ENCODE results near the gene EEF1A2. TPM values are rescaled to one million over a fixed set of nuclear protein-coding genes. Genes with fewer than 3 reads are reported as not detected.

EEF1A2 gene
- total RNA-seq, 1 donor from 2014 or later: 1.6 TPM

DNA sequence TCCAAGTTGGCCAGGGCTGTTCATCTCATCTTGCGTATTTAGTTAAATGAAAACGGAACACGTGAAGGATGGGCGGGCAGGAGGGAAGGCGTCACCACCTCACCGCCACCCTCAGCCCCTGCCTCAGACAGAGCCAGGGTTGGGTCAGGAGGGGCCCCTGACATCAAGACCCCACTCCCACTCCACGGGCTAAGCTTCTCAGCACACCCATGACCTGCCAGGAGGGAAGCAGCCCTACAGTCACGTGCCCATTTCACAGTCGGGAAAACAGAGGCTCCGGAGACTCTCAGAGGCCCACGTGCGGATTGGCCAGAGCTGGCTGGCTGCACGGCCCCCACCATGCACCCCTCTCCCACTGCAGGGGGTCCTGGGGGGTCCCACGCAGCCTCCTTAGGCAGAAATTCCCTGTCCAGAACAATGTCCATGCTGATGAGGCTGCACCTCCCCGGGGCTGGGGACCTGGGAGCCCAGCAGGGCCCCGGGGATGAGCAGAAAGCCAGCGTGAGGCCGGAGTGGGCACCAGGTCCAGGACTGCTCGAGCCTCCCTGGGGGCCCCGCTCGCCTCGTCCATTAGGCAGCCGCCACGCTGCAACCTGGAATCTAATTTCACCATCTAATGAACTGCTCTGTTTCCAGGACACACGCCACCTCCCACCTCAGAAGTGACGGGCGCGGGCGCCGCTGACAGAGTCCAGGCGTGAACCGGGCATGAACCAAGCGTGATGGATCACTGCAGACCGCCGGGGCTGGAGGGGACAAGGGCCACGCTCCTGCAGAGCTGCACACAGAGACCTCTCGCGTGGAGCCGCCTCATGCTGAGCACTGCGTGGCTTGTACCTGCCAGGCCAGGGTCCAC lies 42.2 kb downstream of the EEF1A2 start:
- intact Hi-C loops (cut with micrococcal nuclease): no loop called here

DNA sequence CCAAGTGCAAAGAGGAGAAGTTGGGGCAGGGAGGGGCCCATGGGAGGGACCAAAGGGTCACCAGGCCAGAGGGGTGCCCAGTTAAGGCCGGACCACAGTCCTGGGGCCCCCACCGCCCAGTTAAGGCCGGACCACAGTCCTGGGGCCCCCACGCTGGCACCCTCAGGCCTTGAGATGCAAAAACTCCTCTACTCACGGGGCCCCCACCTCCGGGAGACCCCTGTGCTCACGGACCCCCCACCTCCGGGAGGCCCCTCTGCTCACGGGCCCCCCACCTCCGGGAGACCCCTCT lies 43.4 kb downstream of the EEF1A2 start:
- intact Hi-C loops (cut with micrococcal nuclease): no loop called here

DNA sequence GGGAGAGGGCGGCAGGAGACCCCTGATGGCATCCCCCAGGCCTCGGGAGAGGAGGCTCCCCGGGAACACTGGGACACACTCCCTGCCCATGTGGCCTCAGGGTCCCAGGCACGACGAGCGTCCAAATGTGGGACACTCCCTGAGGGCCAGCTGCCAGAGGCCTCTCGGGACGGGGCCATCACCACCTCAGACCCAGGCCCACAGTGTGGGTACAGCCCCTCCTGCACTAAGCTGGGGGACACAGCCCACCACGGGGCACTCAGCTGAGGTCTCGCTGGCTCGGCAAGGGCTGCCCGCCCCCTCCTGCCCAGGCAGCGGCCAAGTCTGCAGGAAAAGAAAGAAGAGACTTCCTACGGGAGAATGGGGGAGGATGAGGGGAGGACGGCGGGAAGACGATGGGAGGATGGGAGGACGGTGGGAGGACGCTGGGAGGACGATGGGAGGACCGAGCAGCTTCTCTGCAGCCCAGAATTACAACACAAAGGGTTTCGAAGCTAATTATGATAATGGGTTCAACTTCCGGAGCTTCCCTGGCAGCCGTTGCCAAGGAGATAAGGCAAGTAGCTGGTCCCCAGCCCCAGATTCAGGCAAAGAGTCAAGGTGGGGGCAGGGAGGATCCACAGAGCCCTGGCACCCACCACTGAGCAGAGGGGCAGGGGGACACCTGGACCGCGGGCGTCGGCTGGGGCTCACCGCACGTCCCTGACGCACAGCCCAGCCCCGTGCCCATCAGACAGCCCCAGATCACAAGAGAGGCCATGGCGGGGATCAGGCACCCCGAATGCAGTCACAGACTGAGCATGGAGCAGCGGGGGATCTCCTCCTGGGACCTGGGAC lies 43.9 kb downstream of the EEF1A2 start:
- intact Hi-C loops (cut with micrococcal nuclease): no loop called here

DNA sequence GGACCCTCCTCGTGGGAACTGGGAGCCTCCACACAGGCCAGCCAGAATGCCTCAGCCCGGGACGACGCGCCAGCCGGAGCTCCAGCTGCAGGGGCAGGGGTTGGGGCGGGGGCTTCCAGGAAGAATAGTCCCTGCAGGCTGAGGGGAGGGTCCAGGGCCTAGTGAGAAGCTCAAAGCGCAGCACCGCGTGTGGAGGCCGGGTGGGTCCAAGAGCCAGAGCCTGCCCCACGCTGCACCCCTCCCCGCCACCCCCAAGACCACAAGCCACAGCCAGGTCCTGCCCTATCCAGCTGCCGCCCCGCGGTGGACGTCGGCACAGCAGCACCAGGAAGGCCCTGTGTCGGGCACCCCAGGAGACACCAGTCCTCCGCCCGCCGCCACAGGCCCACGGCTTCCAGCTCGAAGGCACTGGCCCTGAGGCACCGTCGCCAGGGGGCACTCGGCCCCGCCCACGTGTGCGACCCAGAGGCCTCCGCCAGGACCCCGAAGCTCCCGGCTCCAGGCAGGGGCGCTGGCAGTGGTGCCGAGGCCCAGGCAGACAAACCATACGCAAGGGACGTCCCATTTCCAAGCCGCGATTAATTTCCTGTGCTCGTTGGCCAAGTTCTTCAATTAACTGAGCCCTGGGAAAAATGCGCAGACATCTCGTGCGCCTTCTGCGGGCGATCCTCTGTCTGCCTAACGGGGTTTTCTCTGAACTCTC lies 45.9 kb downstream of the EEF1A2 start:
- intact Hi-C loops (cut with micrococcal nuclease): no loop called here

DNA sequence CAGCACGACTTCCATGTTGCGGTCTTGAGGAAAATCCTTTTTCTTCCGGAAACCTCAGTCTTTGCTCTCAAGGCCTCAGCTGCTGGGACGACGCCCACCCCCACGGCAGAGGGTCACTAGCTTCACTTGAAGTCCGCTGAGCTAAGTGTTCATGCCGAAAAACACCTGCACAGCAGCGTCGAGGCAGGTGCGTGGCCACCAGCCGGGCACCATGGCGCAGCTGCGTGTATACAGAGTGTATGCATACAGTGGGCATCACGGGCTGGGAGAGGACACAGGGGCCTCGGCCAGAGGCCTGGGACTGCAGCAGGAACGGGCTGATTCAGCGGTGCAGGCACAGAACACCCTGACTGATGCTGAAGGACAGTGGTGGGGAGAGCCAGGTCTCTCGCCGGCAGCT lies 46.5 kb downstream of the EEF1A2 start:
- intact Hi-C loops (cut with micrococcal nuclease): no loop called here

DNA sequence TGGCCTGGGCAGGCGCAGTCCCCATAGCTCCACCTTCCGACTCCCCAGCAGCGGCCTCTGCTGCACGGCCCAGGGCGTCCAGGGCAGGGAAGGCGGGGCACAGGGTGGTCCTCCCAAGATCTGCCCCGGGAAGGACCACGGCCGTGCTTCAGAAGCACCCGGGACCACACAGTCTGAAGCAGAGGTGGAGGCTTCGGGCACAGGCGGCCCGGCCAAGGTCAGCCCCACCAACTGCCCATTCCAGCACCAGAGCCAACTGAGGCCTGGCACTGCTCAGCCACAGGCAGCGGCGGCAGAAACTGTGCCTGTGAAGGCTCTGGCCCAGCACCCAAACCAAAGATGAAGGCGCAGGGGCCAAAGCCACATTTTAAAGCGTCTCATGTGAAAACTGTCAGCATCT lies 47.1 kb downstream of the EEF1A2 start:
- intact Hi-C loops (cut with micrococcal nuclease): no loop called here

DNA sequence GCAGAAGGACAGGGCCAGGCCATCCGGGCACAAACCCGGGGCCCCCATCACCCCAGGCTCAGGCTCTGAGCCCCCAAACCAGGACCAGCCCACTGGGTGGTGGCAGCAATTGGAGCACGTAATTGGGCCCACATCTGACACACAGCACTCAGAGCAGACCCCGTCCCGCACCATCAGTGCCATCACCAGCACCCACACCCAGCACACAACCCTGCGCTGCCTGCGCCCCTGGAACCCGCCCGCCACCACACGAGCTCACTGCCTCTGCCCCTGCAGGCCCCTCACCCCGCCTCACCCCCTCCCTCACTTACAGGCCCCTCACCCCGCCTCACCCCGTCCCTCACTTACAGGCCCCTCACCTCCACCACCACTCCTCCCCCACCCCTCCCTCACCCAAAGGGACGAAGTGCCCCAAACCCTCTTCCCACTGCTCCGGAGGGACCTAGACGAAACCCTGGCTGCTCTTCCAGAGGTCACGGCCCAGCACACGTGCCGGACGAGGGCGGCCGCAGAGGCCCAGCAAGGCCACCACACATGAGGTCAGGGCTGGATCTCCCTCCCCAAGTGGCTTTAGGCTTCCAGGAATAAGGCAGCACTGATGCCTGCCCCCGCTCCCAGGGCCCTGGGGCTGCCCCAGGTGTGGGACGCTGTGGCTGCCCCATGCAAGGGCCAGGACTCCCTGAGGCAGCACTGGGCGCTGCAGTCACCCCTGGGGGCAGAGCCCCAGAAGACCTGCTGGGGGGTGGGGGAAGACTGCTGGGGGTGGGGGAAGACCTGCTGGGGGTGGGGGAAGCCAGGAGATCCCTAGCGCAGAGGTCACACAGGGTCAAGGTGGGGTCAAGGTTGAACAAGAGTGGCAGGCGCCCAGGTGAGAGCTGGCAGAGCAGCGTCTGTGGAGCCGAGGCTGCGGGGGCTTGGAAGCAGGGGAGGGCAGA lies 48.8 kb downstream of the EEF1A2 start:
- intact Hi-C loops (cut with micrococcal nuclease): no loop called here

DNA sequence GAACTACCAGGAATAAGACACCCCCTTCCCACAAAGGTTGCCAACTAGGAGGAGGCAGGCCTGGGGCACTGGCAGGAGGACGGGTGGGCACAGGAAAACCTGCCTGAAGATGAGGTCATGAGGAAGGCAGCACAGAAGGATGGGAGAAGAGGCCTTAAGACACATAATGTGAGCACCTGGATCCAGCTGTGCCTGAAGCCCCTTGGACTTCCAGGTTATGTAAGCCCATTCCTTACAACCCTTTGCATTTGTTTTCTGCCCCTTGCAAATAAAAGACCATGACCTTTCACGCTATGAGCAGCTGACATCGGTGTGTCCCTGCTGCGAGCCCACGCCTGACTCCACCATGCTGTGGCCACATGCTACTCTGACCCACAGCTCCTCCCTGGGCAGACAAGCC lies 49.9 kb downstream of the EEF1A2 start:
- intact Hi-C loops (cut with micrococcal nuclease): no loop called here

DNA sequence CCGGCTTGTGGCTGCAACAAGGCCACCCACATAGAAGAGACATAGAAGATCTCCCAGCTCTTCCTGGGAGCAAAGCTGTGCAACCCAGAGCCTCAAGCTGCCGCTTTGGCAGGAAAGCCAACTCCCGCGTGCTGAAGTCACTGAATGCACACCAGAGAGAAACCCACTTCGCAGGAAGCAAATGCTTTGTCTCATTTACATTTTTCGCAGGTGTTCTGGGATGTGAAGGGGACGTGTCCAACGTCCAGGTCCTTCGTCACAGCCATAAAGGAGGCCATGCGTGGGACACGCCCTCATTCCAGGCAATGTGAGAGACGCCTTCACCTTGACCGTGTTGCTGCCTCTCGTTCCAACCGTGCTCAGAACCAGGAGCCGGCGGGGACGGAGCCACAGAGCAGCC lies 50.9 kb downstream of the EEF1A2 start:
- intact Hi-C loops (cut with micrococcal nuclease): no loop called here

DNA sequence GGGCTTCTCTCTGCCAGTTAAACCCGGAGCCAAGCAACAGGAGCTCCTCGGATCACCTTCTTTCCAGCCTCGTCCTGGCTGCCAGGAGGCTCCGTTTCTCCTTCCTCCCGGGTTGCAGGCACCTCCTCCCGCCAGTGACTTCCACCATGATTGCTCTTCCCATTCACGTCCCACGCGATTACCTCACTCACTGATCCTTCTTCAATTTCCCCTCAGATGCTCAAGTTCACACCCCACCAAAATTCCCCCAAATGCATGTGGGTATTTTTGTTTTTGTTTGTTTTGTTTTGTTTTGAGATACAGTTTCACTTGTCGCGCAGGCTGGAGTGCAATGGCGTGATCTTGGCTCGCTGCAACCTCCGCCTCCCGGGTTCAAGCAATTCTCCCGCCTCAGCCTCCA lies 51.6 kb downstream of the EEF1A2 start:
- intact Hi-C loops (cut with micrococcal nuclease): no loop called here

DNA sequence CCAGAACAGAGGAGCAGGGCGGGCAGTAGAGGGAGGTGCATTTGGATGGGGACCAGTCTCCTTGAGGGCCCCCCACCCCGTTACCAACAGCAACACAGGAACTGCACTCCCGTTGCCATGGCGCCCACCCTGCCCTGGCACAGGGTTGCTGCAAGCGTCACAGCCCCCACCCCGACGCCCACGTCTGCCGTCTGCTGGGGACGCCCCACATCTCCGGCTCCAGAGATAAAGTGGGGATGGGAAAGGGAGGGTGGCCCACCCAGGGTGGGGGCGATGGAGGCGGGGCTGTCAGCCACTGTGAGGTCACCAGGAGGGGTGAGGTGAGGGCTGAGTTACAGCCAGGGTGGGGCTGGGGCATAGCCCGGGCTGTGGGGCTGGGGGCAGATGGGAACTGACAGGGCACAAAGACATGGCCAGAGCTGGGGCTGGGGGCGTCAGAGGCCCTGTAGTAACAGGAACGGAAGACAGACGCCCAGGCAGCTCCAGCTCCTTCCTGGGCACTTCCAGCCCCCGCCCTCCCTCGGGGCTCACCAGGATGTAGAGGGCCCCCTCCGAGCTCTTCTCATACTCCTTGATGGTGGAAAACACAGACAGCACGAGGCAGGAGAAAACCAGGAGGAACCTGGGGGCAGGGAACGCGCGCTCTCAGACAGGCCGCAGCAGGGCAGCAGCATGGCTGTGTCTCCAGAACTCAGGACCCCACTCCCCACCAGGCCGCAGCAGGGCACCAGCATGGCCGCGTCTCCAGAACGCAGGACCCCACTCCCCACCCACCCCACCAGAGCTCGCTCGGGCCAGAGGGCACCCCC lies 52.5 kb downstream of the EEF1A2 start:
- intact Hi-C loops (cut with micrococcal nuclease): no loop called here

DNA sequence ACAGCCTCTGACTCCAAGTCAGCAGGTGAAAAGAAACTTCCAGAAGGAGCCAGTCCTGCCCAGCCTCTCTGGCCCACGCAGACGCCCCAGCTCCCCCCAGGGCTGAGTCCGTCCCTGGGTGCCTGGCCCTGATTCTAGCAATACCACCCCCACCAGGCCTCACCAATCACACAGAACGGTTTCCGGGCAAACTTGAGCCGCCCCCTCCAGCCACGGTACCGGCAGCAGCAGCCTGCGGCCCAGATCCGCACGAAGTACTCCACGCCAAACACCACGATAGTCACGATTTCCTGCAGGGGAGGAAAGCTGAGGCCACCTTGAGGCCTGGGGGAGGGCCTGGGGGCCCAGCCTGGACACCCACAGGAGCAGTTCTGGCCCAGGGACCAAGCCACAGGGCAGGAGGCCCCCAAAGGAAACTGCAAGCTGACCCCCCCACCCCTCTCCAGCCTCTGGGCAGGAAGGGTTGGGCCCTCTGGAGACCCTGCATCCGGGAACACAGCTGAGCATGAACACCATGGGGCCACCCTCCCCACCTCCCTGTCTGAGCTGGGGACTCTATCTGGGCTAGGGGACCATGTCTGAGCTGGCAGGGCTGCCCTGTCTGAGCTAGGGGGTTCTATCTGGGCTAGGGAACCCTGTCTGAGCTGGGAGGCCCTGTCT lies 53.7 kb downstream of the EEF1A2 start:
- intact Hi-C loops (cut with micrococcal nuclease): no loop called here

DNA sequence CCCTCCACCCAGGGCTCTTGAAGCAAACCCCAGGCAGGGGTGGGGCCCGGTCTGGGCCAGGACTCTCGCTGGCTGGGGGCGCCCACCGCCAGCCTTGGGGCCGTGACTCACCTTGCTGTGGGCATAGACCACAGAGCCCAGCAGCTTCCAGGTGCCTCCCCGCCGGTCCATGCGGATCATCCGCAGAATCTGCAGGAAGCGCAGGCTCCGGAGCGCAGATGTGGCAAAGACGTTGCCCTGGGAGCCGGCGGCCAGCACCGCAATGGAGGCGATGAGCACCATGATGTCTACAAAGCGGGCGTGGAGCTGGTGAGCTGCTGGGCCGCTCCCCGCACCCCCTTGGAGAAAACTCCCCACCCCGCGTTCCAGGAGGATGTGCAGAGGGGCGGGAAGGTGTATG lies 54.3 kb downstream of the EEF1A2 start:
- intact Hi-C loops (cut with micrococcal nuclease): no loop called here

DNA sequence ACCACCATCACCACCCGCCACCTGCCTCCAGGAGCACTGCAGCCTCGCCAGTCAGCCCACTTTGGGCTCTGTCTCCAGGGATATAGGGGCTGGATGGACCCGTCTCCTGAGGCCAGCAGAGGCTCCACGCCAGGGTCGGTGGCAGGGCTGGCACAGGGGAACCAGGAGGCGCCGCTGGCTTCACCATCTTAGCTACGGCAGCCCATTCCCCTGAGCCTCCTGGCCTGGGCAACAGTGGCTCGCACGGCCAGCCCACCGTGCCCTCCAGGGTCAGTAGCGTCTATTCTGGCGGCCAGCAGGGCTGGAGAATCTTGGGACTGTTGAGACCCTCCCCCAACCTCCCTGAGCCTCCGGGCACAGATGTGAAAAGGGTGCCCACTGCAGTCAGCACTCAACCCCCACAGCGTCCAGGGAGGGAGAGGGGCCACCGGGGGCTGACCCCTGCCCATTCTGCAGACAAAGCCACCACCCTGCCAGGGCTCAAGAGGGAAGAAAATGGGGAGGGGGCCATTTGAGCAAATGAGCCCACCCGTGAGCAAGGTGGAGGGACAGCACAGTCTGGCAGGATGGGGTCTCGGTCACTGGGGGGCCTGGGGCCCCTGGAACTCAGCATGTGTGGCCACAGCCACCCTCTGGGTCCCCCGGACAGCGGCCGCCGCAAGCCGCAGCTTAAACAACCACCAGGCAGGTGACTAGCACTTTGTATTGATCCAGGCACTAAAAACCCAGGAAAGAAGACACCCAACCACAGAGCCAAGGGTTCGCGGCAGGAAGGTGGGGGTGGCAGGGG lies 55.1 kb downstream of the EEF1A2 start:
- intact Hi-C loops (cut with micrococcal nuclease): no loop called here

DNA sequence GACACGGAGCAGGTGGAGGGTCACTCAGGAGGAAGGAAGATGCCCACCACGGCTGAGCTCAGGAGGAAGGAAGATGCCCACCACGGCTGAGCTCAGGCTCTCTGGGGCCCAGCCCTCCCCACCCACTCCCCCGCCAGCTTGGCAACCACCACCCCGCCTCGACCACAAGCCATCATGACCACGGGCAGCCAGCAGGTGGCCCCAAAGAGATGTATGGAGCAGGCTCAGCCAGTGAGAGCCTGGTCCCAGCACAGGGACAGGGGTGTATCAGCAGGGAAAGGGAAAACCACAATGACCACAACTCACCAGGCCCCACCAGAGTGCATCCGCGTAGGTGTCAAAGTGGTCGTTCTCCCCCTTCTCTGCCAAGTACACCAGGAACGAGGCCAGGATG lies 56.8 kb downstream of the EEF1A2 start:
- intact Hi-C loops (cut with micrococcal nuclease): no loop called here

DNA sequence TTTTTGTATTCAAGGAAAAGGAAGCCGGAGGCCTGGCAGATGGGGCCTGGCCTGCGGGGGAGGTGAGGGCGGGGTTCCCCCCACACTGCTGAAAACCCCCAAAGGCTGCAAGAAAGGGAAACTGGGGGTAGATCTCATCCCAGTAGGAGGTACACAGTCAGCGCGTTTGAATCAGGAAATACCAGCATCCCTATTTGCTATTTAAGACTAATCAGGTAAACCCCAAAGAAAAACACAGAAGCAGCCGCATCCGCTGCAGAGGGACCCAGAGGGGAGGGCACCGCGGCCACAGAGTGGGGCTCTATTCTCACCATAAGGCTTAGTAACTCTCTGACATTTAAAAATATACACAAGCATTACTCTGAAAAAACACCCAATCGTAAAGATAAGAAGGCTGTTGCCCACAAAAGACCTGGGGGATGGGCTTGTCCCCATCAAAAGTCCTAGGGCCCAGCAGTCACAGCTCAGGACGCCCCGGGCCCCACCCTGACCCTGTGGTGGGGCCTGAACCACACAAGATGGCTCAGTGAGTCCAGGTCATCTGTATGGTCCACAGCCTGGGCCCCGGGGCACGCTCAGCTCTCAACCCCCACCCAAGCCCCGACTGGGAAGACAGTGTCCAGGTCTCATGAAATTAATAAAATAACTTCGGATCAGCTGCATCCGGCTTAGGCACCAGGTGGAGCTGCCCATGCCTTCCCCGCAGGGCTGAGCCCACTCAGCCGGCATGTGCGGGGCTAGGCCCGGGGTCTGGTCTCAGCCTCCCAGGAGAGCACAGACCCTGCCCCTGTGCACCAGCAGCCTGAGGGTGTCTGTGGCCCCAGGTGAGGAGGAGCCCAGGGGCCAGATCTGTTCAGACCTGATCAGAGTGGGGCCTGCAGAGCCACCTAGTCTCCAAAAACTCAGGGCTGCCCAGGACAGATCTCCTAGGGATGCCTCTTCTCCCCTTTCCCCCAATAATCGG lies 57.5 kb downstream of the EEF1A2 start:
- intact Hi-C loops (cut with micrococcal nuclease): no loop called here

DNA sequence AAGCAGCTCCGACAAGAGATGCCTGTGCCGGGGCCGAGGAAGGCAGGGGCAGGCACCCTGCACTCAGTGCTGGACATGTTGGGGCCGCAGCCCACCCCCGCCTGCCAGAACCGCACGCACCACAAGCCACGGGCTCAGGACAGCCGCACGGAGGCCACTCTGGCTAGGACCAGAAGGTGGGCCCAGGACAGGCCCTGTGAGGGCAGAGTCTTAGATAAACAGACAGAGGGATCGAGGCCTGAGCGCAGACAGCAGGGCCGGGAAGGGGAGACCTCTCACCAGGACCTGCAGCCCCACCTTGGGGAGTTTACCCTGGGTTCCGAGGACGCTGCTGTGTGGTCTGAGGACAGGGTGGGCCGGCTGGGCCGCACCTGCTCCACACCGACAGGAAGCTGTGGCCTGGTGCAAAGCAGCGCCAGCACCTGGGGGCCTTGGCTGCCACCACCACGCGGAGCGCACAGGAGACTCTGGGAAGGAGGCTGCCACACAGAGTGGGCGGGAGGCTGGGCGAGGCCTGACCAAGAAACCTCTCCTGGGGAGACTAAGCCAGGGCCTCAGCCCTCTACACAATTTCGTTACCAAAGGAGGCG lies 58.4 kb downstream of the EEF1A2 start:
- intact Hi-C loops (cut with micrococcal nuclease): no loop called here
